Measurements from ENCODE around the gene ENAH.
"Not testable (repeated sequence)": the region's sequence is repeated elsewhere in the genome, so short reads cannot be mapped to it uniquely, and the experiment has no call there.

The ENAH gene

GRCh38 chr1:225652729-225653462 is at the start of gene ENAH:
TSS of gene ENAH (minus strand) at chr1:225653123. CDS start at chr1:225652690, 433 bp downstream.
- peak; percentile 86 for DNase-seq

GRCh38 chr1:225700889-225701465 is 48.1 kb upstream of the ENAH start:
- DNase-seq = peak; percentile 15

- DNase-seq = peak; percentile 99
Measured at GRCh38 chr1:225700164-225700821, 47.4 kb upstream of the ENAH start.

DNA sequence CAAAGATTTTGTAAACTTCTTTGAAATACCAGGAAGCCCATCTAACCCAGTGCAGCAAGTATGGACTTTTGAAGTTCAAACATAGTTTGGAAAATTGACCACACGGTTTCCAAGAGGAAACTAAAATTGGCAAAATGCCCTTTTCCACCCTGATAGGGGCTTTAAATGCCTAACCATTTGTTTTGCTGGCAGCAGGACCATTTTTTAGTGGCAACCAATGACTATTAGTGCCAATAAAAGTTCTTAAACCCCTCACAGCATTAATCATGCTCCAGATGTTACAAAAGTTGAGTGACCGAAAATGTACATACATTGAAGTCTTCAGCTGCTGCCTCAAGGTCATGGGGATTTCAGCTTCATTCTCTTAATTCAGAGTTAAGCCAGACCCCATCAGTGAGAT is 46.4 kb upstream of the ENAH start:
- DNase-seq = peak; percentile 11

DNA sequence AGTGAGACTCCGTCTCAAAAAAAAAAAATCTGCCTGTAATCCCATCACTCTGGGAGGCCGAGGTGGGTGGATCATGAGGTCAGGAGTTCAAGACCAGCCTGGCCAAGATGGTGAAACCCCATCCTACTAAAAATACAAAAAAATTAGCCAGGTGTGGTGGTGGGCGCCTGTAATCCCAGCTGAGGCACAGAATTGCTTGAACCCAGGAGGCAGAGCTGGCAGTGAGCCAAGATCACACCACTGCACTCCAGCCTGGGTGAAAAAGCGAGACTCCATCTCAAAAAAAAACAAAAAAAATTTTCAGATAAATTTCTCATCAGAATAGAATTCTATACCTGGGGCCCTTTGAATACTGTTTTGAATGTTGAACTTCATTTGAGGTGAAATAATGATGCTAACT is 45.3 kb upstream of the ENAH start:
- DNase-seq = not testable (repeated sequence)

- DNase-seq = no peak
Measured at GRCh38 chr1:225697428-225697827, 44.5 kb upstream of the ENAH start.

DNA sequence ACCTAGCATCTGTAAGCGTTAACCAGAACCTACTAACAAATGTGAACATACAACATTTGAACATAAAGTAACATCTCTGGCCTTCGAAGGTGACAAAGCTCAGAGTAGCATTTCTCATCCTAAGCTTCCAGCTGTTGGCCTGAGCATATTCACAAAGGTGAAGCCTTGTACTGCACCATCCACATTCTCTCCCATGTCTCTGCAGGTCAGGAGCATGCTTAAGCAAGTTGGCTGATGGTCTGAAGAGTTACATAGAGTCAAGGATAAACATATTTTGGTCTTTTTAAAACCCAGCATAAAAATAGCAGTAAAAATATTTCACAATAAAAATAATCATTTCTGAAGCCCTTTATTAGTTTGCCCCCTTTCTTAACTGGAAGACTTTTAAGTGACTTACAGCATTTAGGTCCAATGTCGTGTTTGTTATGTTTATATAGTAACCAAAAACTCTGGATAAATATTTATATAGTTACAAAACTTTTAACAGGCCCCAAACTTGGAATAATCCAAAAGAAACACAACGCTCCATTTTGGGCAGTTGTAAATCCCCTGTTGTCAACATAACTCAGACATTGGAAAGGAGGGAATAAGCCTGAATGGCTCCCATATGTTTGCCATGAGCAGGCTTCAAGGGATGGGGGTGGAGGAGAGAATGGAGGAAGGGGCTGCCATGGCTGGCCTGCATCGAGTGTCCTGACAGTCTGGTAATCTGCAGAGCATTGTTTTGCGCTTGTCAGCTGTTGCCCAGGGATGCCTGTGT is 42.8 kb upstream of the ENAH start:
- DNase-seq = no peak

DNA sequence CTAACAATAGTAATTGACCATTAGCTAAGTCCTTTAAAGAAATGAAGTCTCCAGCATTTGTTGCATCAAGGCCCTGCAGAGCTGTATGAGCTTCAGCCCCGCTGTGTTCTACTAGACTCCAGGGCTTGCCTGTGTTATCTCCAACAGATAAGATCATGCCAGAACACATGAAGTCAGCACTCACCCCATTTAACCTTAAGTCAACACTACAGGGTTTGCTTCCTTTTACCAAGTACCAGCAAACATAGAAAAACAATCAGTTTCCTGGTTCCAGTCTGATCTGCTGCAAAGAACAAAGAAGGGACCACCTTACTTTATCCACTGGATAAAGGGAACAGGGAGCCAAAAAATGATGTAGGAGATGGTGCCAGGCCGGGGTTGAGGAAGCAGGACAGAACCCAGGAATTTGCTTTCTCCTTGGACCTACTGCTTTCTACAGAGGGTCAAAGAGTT is 41.3 kb upstream of the ENAH start:
- no peak for DNase-seq

GRCh38 chr1:225693697-225694096 is 40.8 kb upstream of the ENAH start:
- DNase-seq = not testable (repeated sequence)

DNA sequence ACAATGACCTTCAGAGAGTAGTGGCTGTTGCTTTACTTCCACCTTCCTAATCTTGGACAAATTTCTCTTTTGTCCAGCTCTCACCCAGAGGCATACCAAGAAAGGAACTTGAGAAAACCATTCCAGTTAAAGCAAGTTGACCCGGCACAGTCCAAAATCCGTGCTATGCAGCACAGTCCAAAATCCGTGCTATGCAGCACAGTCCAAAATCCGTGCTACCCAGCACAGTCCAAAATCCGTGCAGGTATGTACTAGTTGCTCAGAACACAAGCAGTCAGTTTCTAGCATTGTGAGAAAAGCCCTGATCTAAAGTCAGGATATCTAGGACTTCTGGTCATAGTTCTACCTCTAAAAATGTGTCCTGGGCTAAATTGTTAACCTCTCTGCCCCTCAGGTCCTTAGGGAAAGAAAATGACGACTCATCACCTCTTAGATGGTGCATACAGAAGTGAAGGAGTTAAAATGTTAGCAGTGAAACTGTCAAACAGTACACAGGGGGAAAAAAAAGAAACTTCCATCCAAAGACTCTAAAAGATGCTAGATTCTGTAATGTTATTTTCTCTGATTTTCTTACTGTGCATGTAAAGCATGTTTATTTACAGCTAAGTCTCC is 40.3 kb upstream of the ENAH start:
- DNase-seq = no peak

- DNase-seq = no peak
Measured at GRCh38 chr1:225692517-225692879, 39.6 kb upstream of the ENAH start.

DNA sequence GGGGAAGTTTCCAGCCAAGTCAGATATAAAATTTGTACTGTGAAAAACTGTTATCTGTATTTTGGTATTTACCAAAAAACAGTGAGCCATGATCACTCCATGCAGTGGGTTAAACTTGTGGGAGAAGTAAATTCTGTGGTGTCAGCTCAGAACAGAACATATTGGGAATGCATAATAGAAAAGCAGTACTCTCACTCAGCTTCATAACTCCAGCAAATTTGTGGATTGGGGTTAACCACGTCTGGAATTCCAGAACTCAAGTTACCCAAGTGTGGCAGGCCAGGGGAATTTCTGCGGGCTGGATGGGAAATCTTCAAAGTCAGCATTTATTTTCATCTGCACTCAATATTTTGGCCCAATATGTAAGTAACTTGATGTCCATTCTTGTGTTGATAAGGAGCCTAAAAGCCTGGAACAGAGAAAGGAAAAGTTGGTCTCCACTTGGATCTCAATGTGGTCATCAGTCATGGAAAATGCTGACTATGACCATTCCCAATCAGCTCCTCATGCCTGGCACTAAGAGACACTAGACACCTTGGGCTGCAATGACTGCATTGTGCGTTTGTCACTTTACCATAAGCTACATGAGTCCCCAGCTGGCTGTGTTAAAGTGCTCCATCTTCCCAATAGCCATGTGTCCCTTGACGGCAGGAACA is 39.1 kb upstream of the ENAH start:
- peak; percentile 64 for DNase-seq

DNA sequence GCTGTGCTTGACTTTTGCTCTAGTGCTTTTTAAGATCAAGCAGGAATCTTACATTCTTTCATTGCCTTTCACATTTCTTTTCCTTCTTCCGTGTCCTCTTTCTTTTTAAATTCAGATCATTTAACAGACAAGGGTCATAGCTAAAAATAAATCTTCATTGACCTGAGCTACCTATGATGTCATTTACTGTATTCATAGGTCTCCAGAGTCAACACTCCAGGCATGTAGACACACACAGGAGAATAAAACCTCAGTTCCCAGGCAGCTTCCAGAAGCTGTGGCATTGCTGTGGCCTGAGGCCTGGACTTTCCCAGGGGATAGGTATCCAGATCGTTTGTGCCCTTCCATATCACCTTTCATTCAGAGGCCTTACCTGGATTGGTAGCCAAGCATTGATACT is 38.5 kb upstream of the ENAH start:
- no peak for DNase-seq

GRCh38 chr1:225689882-225690459 is 37.0 kb upstream of the ENAH start:
- DNase-seq = peak; percentile 14

DNA sequence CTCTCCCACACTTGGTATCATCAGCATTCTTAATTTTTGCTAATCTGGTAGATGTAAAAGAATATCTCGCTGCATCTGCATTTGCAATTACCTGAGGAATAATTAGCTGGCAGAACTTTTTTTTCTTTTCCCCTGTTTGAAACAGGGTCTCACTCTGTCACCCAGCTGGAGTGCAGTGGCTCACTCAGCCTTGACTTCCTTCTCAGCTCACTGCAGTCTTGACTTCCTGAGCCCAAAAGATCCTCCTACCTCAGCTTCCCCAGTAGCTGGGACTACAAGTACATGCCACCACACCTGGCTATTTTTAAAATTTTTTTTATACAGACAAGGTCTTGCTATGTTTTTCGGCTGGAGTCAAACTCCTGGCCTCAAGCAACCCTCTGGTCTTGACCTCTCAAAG is 35.4 kb upstream of the ENAH start:
- DNase-seq = no peak

- no peak for DNase-seq
Measured at GRCh38 chr1:225685476-225686176, 32.7 kb upstream of the ENAH start.

- no peak for DNase-seq
Measured at GRCh38 chr1:225684741-225685140, 31.8 kb upstream of the ENAH start.

GRCh38 chr1:225681231-225681630 is 28.3 kb upstream of the ENAH start:
- DNase-seq = no peak

- DNase-seq = no peak
Measured at GRCh38 chr1:225678545-225678944, 25.6 kb upstream of the ENAH start.

- DNase-seq = no peak
Measured at GRCh38 chr1:225677350-225678124, 24.6 kb upstream of the ENAH start.

DNA sequence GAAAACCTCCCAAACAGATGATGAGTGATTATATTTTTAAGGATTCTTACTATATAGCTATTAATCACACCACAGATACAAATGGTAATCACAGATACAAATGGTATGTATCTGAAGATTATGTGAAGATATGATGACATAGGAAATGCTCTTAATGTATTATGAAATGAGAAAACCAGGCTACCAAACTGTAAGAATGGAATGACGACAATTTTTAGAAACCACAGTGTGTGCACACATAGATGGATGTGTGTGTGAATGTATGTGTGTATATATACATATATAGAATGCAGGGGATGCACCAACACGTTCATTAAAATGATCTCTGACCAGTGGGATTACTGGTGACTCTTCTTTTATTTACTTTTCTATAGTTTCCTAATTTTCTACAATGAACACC is 21.5 kb upstream of the ENAH start:
- no peak for DNase-seq

All from EL (cell line).